ENCODE measurements around the gene ZNF782. TPM values are rescaled to one million over a fixed set of nuclear protein-coding genes. Genes with fewer than 3 reads are reported as not detected.

Gene ZNF782
- total RNA-seq (2022; extraction: Qiagen RNA extraction; ENCODE audit: low read depth) = 1.1 to 1.8 TPM (median 1.6 TPM) in 5 replicates

GRCh38 chr9:96853781-96854650, at the start of gene ZNF782:
Gene ZNF782, minus strand, starts transcription at chr9:96854514. Its CDS starts 2,553 bp downstream, at chr9:96851961.

Other genes with a start within 250 kb of the ZNF782 start
- gene CDC14B, start 234.7 kb downstream of the ZNF782 start, total RNA-seq (2022; extraction: Qiagen RNA extraction; ENCODE audit: low read depth) = 6.8 to 11.6 TPM (median 11.4 TPM) in 5 replicates
- 13.6 to 16.5 TPM (median 15.6 TPM) in 5 replicates for gene PRXL2C, start 199.2 kb downstream of the ZNF782 start, total RNA-seq (2022; extraction: Qiagen RNA extraction; ENCODE audit: low read depth)
- gene ZNF510, start 76.4 kb downstream of the ZNF782 start, total RNA-seq (2022; extraction: Qiagen RNA extraction; ENCODE audit: low read depth) = 2.9 to 6.3 TPM (median 4.7 TPM) in 5 replicates
- not detected in 5 replicates for gene NUTM2G, start 74.3 kb upstream of the ZNF782 start, total RNA-seq (2022; extraction: Qiagen RNA extraction; ENCODE audit: low read depth)
- gene CTSV, start 184.6 kb upstream of the ZNF782 start, total RNA-seq (2022; extraction: Qiagen RNA extraction; ENCODE audit: low read depth) = 10.4 to 14.9 TPM (median 12.9 TPM) in 5 replicates

All from A549 treated with RU486 at 1 μM for 4 hours (cell line).